GM12878 (cell line): ENCODE data around the gene FLT1.

ENCODE experiments used
- CTCF ChIP-seq, 3 experiments: IDR thresholded peaks in 2 of 3; conservative IDR thresholded peaks in 1 of 3; 2 replicates each; pipeline ENCODE4 v1.5.1; 2011; ENCODE audit warnings: low read depth in 3 of 3, low read length in 3 of 3, mild to moderate bottlenecking in 3 of 3, control low read depth in 2 of 3, moderate library complexity in 2 of 3, inconsistent platforms in 1 of 3, mixed read lengths in 1 of 3; ENCODE audit not compliant: control insufficient read depth in 2 of 3, insufficient read depth in 1 of 3; ENCODE audit errors: extremely low read depth in 1 of 3
- HSF1 ChIP-seq: fragments of 150-350 bp; IDR thresholded peaks from 2 replicates; pipeline ENCODE4 v1.6.1; 2014; ENCODE audit warnings: mild to moderate bottlenecking, low read depth, low read length
- IKZF2 ChIP-seq, 2 experiments: fragments of 450-650 bp; IDR thresholded peaks; 2 replicates each; pipeline ENCODE4 v1.6.1; 2017; ENCODE audit warnings: mild to moderate bottlenecking in 2 of 2, moderate library complexity in 2 of 2
- IRF4 ChIP-seq: IDR thresholded peaks from 2 replicates; pipeline ENCODE4 v1.6.1; 2011; ENCODE audit warnings: low read depth, low read length
- MYC ChIP-seq: IDR thresholded peaks from 2 replicates; pipeline ENCODE4 v1.6.1; 2011; ENCODE audit warnings: mild to moderate bottlenecking, low read length, moderate library complexity, inconsistent platforms; ENCODE audit not compliant: insufficient read depth, insufficient replicate concordance, insufficient read length, severe bottlenecking
- NFYB ChIP-seq: IDR thresholded peaks from 2 replicates; pipeline ENCODE4 v1.6.1; 2011; ENCODE audit warnings: low read depth, mild to moderate bottlenecking, low read length, improper control_type of control experiment, moderate library complexity; ENCODE audit not compliant: insufficient read depth
- POLR2AphosphoS5 ChIP-seq: IDR thresholded peaks from 2 replicates; pipeline ENCODE4 v1.6.1; 2011; ENCODE audit warnings: mild to moderate bottlenecking, low read length, inconsistent platforms
- STAT1 ChIP-seq: fragments of 450-650 bp; conservative IDR thresholded peaks from 2 replicates; pipeline ENCODE4 v1.6.1; 2014; ENCODE audit warnings: antibody characterized with exemption, mild to moderate bottlenecking
- ZNF24 ChIP-seq: fragments of 450-650 bp; IDR thresholded peaks from 2 replicates; pipeline ENCODE4 v1.6.1; 2017; ENCODE audit warnings: antibody characterized with exemption, mild to moderate bottlenecking
- ZNF592 ChIP-seq: fragments of 450-650 bp; IDR thresholded peaks from 2 replicates; pipeline ENCODE4 v1.6.1; 2017; ENCODE audit warnings: mild to moderate bottlenecking, moderate library complexity

- no peak for TF ChIP-seq NFYB
- TF ChIP-seq ZNF592 = no peak
- no peak for TF ChIP-seq MYC
- no peak for TF ChIP-seq ZNF24
- no peak for TF ChIP-seq CTCF (IDR thresholded peaks at IDR 0.05 in 2 of 3, conservative IDR thresholded peaks at IDR 0.05 in 1 of 3; ENCODE audit: control insufficient read depth in 2 of 3, extremely low read depth in 1 of 3, insufficient read depth in 1 of 3, low read depth in 3 of 3, low read length in 3 of 3)
- no peak for TF ChIP-seq HSF1
- no peak for TF ChIP-seq IKZF2 (IDR thresholded peaks at IDR 0.05)
- no peak for TF ChIP-seq STAT1
- TF ChIP-seq IRF4 = no peak
- no peak for TF ChIP-seq POLR2AphosphoS5
These were observed 1.2 kb upstream of the FLT1 start for GRCh38 chr13:28496188-28496564.
